IMR-90 (cell line): ENCODE results near the gene DVL3. TPM values are rescaled to one million over a fixed set of nuclear protein-coding genes. Genes with fewer than 3 reads are reported as not detected.

Experiments
- ATAC-seq: fragments of 200-7000 bp; cut with Tn5 transposase; 2 replicates; pipeline ENCODE4 v1.9.1; 2020; ENCODE audit warnings: low read depth, mild to moderate bottlenecking, moderate library complexity
- BruUV-seq: library from RNA; stranded (reverse); fragments of 400-500 nt; replicated peaks from 2 replicates; lab custom pipeline; 2021; lab: Mats Ljungman, UMichigan
- CTCF ChIA-PET: fragments of 300-600 bp; formaldehyde crosslinking; extraction: SDS; loops from one replicate; lab custom pipeline; 2021; ENCODE audit warnings: antibody characterized with exemption; lab: Yijun Ruan, JAX
- POLR2A ChIA-PET: fragments of 300-600 bp; sonication (Branson Sonifier 250); formaldehyde crosslinking; loops from one replicate; lab custom pipeline; 2022; ENCODE audit warnings: antibody characterized with exemption; ENCODE audit not compliant: unreplicated experiment; lab: Charles Lee
- DNase-seq: peaks from one replicate; pipeline ENCODE4 v3.0.0; 2013
- H2AFZ ChIP-seq: replicated peaks from 2 replicates; pipeline ENCODE3; 2013; ENCODE audit warnings: low read length, mild to moderate bottlenecking; ENCODE audit not compliant: poor library complexity
- H2AK5ac ChIP-seq: 2 replicates; pipeline ENCODE4 v1.6.1; 2013; ENCODE audit warnings: low read depth, low read length, inconsistent platforms
- H2AK9ac ChIP-seq: replicated peaks from 2 replicates; pipeline ENCODE3; 2013; ENCODE audit warnings: mild to moderate bottlenecking, low read depth, low read length, moderate library complexity; ENCODE audit not compliant: poor library complexity
- H2BK120ac ChIP-seq: 2 replicates; pipeline ENCODE4 v1.6.1; 2013; ENCODE audit warnings: low read depth, low read length, inconsistent platforms
- H2BK15ac ChIP-seq: 3 replicates; pipeline ENCODE4 v1.6.1; 2013; ENCODE audit warnings: low read depth, low read length, inconsistent platforms
- H2BK20ac ChIP-seq: 2 replicates; pipeline ENCODE4 v1.6.1; 2013; ENCODE audit warnings: low read depth, mild to moderate bottlenecking, inconsistent platforms, low read length, moderate library complexity
- H2BK5ac ChIP-seq: 2 replicates; pipeline ENCODE4 v1.6.1; 2013; ENCODE audit warnings: mild to moderate bottlenecking, low read depth, low read length, inconsistent platforms; ENCODE audit not compliant: poor library complexity, severe bottlenecking
- H3K14ac ChIP-seq: replicated peaks from 2 replicates; pipeline ENCODE4 v1.6.1; 2013; ENCODE audit warnings: low read depth, low read length, inconsistent platforms
- H3K18ac ChIP-seq: 2 replicates; pipeline ENCODE4 v1.6.1; 2013; ENCODE audit warnings: low read depth, low read length, control low read depth
- H3K23ac ChIP-seq: 2 replicates; pipeline ENCODE4 v1.6.1; 2013; ENCODE audit warnings: low read depth, low read length, inconsistent platforms
- H3K27ac ChIP-seq: 2 replicates; pipeline ENCODE4 v1.5.1; 2013; ENCODE audit warnings: mild to moderate bottlenecking, control low read depth, low read length; ENCODE audit not compliant: insufficient read depth
- H3K27me3 ChIP-seq: 2 replicates; pipeline ENCODE4 v1.6.1; 2013; ENCODE audit warnings: low read length; ENCODE audit not compliant: control insufficient read depth, insufficient read depth
- H3K36me3 ChIP-seq: 2 replicates; pipeline ENCODE4 v1.6.1; 2013; ENCODE audit warnings: low read length, mixed read lengths; ENCODE audit not compliant: control insufficient read depth, insufficient read depth
- H3K4ac ChIP-seq: 2 replicates; pipeline ENCODE4 v1.6.1; 2013; ENCODE audit warnings: low read depth, low read length, inconsistent platforms
- H3K4me1 ChIP-seq: 2 replicates; pipeline ENCODE4 v1.6.1; 2013; ENCODE audit warnings: low read length, mixed read lengths; ENCODE audit not compliant: control insufficient read depth, insufficient read depth
- H3K4me2 ChIP-seq: 2 replicates; pipeline ENCODE4 v1.6.1; 2013; ENCODE audit warnings: low read depth, mild to moderate bottlenecking, control low read depth, low read length, moderate library complexity
- H3K4me3 ChIP-seq: 2 replicates; pipeline ENCODE4 v1.5.1; 2013; ENCODE audit warnings: low read depth, mild to moderate bottlenecking, control low read depth, low read length, moderate library complexity; ENCODE audit not compliant: insufficient read depth
- H3K56ac ChIP-seq: 2 replicates; pipeline ENCODE4 v1.6.1; 2013; ENCODE audit warnings: low read length, inconsistent platforms; ENCODE audit not compliant: insufficient read depth; ENCODE audit errors: extremely low read depth
- H3K79me1 ChIP-seq, 2 experiments: 2 replicates each; pipeline ENCODE4 v1.6.1; 2013; ENCODE audit warnings: low read length in 2 of 2, inconsistent platforms in 1 of 2, low read depth in 1 of 2
- H3K9ac ChIP-seq: 2 replicates; pipeline ENCODE4 v1.6.1; 2013; ENCODE audit warnings: low read depth, low read length, control low read depth
- H3K9me1 ChIP-seq: 2 replicates; pipeline ENCODE4 v1.6.1; 2013; ENCODE audit warnings: low read length, inconsistent platforms; ENCODE audit not compliant: insufficient read depth
- H3K9me3 ChIP-seq: 2 replicates; pipeline ENCODE4 v1.6.1; 2013; ENCODE audit warnings: low read length; ENCODE audit not compliant: control insufficient read depth, insufficient read depth
- H4K20me1 ChIP-seq: 2 replicates; pipeline ENCODE4 v1.6.1; 2013; ENCODE audit warnings: low read length, inconsistent platforms; ENCODE audit not compliant: insufficient read depth
- H4K5ac ChIP-seq: 2 replicates; pipeline ENCODE4 v1.6.1; 2013; ENCODE audit warnings: mild to moderate bottlenecking, low read depth, low read length, control low read depth
- H4K8ac ChIP-seq, 2 experiments: 2 replicates each; pipeline ENCODE4 v1.6.1; 2013; ENCODE audit warnings: low read depth in 2 of 2, low read length in 2 of 2, control low read depth in 1 of 2, inconsistent platforms in 1 of 2
- H4K91ac ChIP-seq: 2 replicates; pipeline ENCODE4 v1.6.1; 2013; ENCODE audit warnings: low read depth, low read length, inconsistent platforms; ENCODE audit not compliant: insufficient read depth
- BHLHE40 ChIP-seq: fragments of 150-350 bp; IDR thresholded peaks from 2 replicates; pipeline ENCODE4 v1.6.1; 2016; ENCODE audit warnings: mild to moderate bottlenecking, low read depth, low read length
- CEBPB ChIP-seq: IDR thresholded peaks from 2 replicates; pipeline ENCODE4 v1.6.1; 2012; ENCODE audit warnings: low read depth, low read length, improper control_type of control experiment
- CHD1 ChIP-seq: IDR thresholded peaks from 2 replicates; pipeline ENCODE4 v1.6.1; 2012; ENCODE audit warnings: low read depth, low read length, improper control_type of control experiment
- FOS ChIP-seq: fragments of 150-350 bp; IDR thresholded peaks from 2 replicates; pipeline ENCODE4 v1.6.1; 2016; ENCODE audit warnings: low read depth, low read length
- MAFK ChIP-seq: IDR thresholded peaks from 2 replicates; pipeline ENCODE4 v1.6.1; 2012; ENCODE audit warnings: low read depth, low read length, improper control_type of control experiment
- MXI1 ChIP-seq: IDR thresholded peaks from 2 replicates; pipeline ENCODE4 v1.6.1; 2012; ENCODE audit warnings: low read depth, mild to moderate bottlenecking, low read length, moderate library complexity, borderline replicate concordance
- NFE2L2 ChIP-seq: fragments of 150-350 bp; IDR thresholded peaks from 2 replicates; pipeline ENCODE4 v1.6.1; 2016; ENCODE audit warnings: low read depth, mild to moderate bottlenecking, low read length
- POLR2A ChIP-seq: IDR thresholded peaks from 2 replicates; pipeline ENCODE4 v1.6.1; 2012; ENCODE audit warnings: mild to moderate bottlenecking, low read depth, low read length
- RAD21 ChIP-seq: IDR thresholded peaks from 2 replicates; pipeline ENCODE4 v1.6.1; 2012; ENCODE audit warnings: low read length, improper control_type of control experiment
- RCOR1 ChIP-seq: IDR thresholded peaks from 2 replicates; pipeline ENCODE4 v1.6.1; 2012; ENCODE audit warnings: mild to moderate bottlenecking, low read length, improper control_type of control experiment; ENCODE audit not compliant: insufficient replicate concordance
- RFX5 ChIP-seq: IDR thresholded peaks from 2 replicates; pipeline ENCODE4 v1.8.0; 2012; ENCODE audit warnings: low read depth, mild to moderate bottlenecking, low read length, moderate library complexity
- SMC3 ChIP-seq: fragments of 150-350 bp; IDR thresholded peaks from 2 replicates; pipeline ENCODE4 v1.6.1; 2016; ENCODE audit warnings: low read depth, mild to moderate bottlenecking, antibody characterized with exemption, low read length, moderate library complexity
- WGBS, 2 experiments: methylation state at CpG; one replicate each; pipeline versions ENCODE4 v1.1.5 to v1.1.7; 2013; ENCODE audit warnings: missing lambda C conversion rate in 2 of 2; ENCODE audit not compliant: insufficient read length in 1 of 2; ENCODE audit errors: extremely low coverage in 2 of 2; 5-methylcytosine and 5-hydroxymethylcytosine counted together
- dilution Hi-C: fragments of 300-500 bp; cut with HindIII; formaldehyde crosslinking; loops from one replicate; pipeline ENCODE4 v1.14.3; 2018; ENCODE audit warnings: low sequenced_read_pairs; ENCODE audit not compliant: unreplicated experiment
- in situ Hi-C: fragments of 300-500 bp; cut with MboI; formaldehyde crosslinking; loops from 3 replicates; pipeline ENCODE4 v1.14.3; 2019; ENCODE audit warnings: low sequenced_read_pairs, inconsistent platforms, mixed read lengths
- intact Hi-C: fragments of 100-400 bp; cut with micrococcal nuclease; formaldehyde crosslinking; loops from 2 replicates; pipeline ENCODE4 v1.10.0; 2022
- polyA plus RNA-seq, 3 experiments: library from polyadenylated mRNA; depleted of rRNA; stranded (reverse); fragments of >200 nt; gene quantifications; 2 replicates each; pipeline ENCODE4 v1.2.3, GENCODE V29; 2012; ENCODE audit warnings: low replicate concordance in 1 of 3
- total RNA-seq: library from RNA; depleted of rRNA; stranded (reverse); fragments of >200 nt; gene quantifications from 2 replicates; pipeline ENCODE4 v1.2.3, GENCODE V29; 2012
- TF ChIP-seq, protein P1 (sequence below): fragments of 150-350 bp; IDR thresholded peaks from 2 replicates; pipeline ENCODE4 v1.6.1; 2017; ENCODE audit warnings: mild to moderate bottlenecking, antibody characterized with exemption, low read length, low read depth
- TF ChIP-seq, protein P2 (sequence below): fragments of 150-350 bp; IDR thresholded peaks from 2 replicates; pipeline ENCODE4 v1.6.1; 2016; ENCODE audit warnings: low read depth, mild to moderate bottlenecking, low read length, moderate library complexity, borderline replicate concordance
- TF ChIP-seq, protein P3 (sequence below): conservative IDR thresholded peaks from 2 replicates; pipeline ENCODE4 v1.5.1; 2012; ENCODE audit warnings: mild to moderate bottlenecking, low read depth, low read length, improper control_type of control experiment

Gene DVL3
- total and polyA plus RNA-seq, 2 of the 4 experiments (the other 2 are of a cell fraction) = 23.3 to 40.4 TPM

DNA sequence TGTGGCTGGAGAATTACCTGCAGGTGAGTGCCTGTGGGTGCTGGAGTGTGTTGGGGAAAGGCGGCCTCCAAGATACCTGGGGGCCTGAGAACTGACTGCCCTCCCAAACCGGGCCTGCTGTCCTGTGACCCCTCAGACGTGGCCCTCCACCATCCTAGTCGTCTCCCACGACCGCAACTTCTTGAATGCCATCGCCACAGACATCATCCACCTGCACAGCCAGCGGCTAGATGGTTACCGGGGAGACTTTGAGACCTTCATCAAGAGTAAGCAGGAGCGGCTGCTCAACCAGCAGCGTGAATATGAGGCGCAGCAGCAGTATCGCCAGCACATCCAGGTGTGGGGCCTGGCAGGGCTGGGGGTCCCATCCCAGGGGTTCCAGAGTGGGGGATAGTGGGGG lies 34.2 kb downstream of the DVL3 start:
- dilution Hi-C loops = no loop called here
- peaks cover 30 to 47% of the 10 kb centered on the region in 2 experiments for H3K79me1 ChIP-seq
- H3K23ac ChIP-seq = no peak overlapping the region
- H3K4ac ChIP-seq = no peak overlapping the region
- H3K4me1 ChIP-seq = peaks cover 3% of the 10 kb centered on the region; the same call in 1 of the 2 replicates
- no peak overlapping the region for H3K18ac ChIP-seq
- H2AK9ac ChIP-seq = no peak overlapping the region
- peak overlapping the region; percentile 15 for H2AFZ ChIP-seq
- DNase-seq = no peak
- POLR2A ChIA-PET = no interaction called here
- H2BK5ac ChIP-seq = no peak overlapping the region
- H3K56ac ChIP-seq = no peak overlapping the region
- TF ChIP-seq, protein P1, sequence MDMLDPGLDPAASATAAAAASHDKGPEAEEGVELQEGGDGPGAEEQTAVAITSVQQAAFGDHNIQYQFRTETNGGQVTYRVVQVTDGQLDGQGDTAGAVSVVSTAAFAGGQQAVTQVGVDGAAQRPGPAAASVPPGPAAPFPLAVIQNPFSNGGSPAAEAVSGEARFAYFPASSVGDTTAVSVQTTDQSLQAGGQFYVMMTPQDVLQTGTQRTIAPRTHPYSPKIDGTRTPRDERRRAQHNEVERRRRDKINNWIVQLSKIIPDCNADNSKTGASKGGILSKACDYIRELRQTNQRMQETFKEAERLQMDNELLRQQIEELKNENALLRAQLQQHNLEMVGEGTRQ = no peak
- TF ChIP-seq SMC3 (no peak), RAD21 (no peak), MXI1 (no peak), NFE2L2 (no peak), CEBPB (no peak), RCOR1 (no peak), BHLHE40 (no peak), CHD1 (no peak), MAFK (no peak), POLR2A (no peak), RFX5 (no peak), FOS (no peak)
- TF ChIP-seq, protein P2, sequence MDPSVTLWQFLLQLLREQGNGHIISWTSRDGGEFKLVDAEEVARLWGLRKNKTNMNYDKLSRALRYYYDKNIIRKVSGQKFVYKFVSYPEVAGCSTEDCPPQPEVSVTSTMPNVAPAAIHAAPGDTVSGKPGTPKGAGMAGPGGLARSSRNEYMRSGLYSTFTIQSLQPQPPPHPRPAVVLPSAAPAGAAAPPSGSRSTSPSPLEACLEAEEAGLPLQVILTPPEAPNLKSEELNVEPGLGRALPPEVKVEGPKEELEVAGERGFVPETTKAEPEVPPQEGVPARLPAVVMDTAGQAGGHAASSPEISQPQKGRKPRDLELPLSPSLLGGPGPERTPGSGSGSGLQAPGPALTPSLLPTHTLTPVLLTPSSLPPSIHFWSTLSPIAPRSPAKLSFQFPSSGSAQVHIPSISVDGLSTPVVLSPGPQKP = no peak
- TF ChIP-seq, protein P3, sequence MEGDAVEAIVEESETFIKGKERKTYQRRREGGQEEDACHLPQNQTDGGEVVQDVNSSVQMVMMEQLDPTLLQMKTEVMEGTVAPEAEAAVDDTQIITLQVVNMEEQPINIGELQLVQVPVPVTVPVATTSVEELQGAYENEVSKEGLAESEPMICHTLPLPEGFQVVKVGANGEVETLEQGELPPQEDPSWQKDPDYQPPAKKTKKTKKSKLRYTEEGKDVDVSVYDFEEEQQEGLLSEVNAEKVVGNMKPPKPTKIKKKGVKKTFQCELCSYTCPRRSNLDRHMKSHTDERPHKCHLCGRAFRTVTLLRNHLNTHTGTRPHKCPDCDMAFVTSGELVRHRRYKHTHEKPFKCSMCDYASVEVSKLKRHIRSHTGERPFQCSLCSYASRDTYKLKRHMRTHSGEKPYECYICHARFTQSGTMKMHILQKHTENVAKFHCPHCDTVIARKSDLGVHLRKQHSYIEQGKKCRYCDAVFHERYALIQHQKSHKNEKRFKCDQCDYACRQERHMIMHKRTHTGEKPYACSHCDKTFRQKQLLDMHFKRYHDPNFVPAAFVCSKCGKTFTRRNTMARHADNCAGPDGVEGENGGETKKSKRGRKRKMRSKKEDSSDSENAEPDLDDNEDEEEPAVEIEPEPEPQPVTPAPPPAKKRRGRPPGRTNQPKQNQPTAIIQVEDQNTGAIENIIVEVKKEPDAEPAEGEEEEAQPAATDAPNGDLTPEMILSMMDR = no peak
- CTCF ChIA-PET = no interaction called here
- H4K8ac ChIP-seq = no peak overlapping the region
- no peak overlapping the region for H2BK15ac ChIP-seq
- no peak overlapping the region for H3K14ac ChIP-seq
- no peak overlapping the region for H4K91ac ChIP-seq
- H3K4me2 ChIP-seq = no peak overlapping the region
- H3K9ac ChIP-seq = no peak overlapping the region
- WGBS, 2 experiments = 80% methylated on average over 4 of the region's 13 CpGs; no CpG with 5 or more reads in 1 of the 2 experiments
- intact Hi-C loops = no loop called here
- H3K27ac ChIP-seq = no peak overlapping the region
- H3K9me3 ChIP-seq = no peaks in the 10 kb centered on the region
- no peak overlapping the region for H2AK5ac ChIP-seq
- no peak for ATAC-seq
- H4K20me1 ChIP-seq = peaks cover 19% of the 10 kb centered on the region; the same call in 1 of the 2 replicates
- H3K9me1 ChIP-seq = 0 out of 2 replicates have a peak, but pooled peaks cover 8% of the 10 kb centered on the region
- no peak overlapping the region for H3K4me3 ChIP-seq
- in situ Hi-C loops = no loop called here
- H2BK120ac ChIP-seq = no peak overlapping the region
- no TSS peak for BruUV-seq
- H3K27me3 ChIP-seq = no peaks in the 10 kb centered on the region
- H4K5ac ChIP-seq = no peak overlapping the region
- no peak overlapping the region for H2BK20ac ChIP-seq
- peaks cover 58% of the 10 kb centered on the region for H3K36me3 ChIP-seq
